RPMI8226 (cell line): ENCODE results near the gene RAP2B.

Source experiments
- DNase-seq: peaks from one replicate; pipeline ENCODE4 v3.0.0-alpha.2; 2015

RAP2B gene

DNA sequence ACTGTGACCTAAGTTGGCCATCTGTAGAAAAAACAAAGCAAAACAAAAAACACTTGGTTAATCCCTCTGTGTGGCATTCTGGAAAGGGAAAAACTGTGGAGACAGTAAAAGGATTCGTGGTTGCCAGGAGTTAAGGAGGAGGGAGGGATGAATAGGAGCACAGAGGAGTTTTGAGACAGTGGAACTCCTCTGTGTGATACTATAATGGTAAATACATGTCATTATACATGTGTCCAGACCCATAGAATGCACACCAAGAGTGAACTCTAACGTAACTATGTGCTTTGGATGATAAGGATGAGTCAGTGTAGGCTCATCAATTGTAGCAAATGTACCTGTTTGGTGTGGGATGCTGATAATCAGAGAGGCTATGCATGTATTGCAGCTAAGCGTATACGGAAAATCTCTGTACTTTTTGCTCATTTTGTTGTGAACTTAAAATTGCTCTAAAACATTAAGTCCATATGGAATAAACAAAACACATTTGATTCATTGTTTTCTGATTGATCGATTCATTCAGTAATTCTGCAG, 33.4 kb downstream of the RAP2B start:
- no peak for DNase-seq

GRCh38 chr3:153209596-153209995, 47.6 kb downstream of the RAP2B start:
- no peak for DNase-seq

DNA sequence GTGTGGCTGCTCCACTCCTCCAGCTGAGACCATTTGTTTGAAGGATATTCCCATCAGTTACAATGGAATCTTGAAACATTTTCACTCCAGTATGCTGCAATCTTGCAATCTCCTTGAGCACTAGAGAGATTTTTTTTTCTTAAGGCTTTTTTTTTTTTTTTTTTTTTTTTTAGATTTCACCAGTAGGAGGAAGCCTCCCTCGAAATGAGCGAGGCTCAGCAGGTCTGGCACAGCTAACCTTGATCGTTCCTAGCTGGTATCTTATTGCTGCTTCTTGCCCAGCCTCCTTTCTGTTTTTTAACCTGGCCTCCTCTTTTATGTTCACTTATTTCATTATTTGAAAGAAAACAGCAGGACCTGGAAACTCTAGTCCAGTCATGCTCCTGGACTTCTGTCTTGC, 48.1 kb downstream of the RAP2B start:
- DNase-seq = no peak

GRCh38 chr3:153210660-153211059, 48.6 kb downstream of the RAP2B start:
- DNase-seq = no peak

DNA sequence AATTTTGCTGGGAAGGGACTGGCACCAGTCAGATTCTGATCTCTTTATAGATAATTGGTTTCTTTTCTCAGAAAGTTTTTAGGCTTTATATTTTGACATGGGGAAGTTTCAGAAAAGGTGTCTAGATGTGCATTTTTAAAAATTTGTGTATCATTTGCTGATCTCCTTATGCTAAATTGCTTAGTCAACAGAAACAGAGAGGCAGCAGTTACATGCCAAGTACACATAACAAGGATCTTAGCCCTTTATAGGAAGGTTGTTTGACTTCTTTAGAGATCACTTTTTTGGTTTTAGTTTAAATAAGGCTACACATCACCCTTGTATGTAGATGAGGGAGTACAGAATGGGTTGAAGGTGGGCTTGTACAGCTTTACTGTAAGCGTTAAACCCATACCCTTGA, 53.5 kb downstream of the RAP2B start:
- DNase-seq = no peak

DNA sequence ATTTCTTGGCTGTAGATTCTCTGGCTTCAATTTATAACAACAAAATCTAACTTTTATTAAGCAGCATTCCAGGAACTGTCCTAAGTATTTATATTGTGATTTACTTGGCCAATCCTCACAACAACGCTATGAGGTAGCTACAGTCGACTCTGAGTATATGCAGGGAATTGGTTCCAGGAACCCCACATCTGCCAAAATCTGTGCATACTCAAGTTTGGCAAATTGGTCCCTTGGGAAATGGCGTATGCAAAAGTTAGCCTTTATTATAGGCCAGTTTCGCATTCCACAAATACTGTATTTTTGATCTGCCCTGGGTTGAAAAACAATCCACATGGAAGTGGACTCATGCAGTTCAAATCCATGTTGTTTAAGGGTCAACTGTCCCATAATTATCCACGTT, 53.9 kb downstream of the RAP2B start:
- no peak for DNase-seq

DNA sequence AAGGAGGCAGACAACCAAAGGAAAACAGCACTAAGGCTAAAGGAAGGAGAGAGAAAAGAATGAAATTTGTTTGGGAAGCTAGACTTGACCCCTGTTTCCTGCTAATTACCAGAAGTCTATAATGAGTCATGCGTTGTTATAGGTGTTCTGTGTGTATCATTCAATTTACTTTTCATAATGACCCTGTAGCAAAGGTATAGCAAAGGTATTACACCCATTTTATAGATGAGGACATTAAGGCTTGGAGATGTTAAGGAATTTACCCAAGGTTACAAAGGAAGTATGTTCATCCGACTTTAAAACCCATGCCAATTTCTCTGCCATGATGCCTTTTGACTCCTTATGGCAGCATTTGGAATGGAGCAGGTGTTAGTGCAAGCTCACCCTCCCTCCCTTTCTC, 54.9 kb downstream of the RAP2B start:
- DNase-seq = no peak

- DNase-seq = no peak
Measured at GRCh38 chr3:153219146-153219545, 57.1 kb downstream of the RAP2B start.
